SIG-M5 treated with dmso at 0.1 percent for 504 hours (cell line): Measurements from ENCODE around the gene SPTSSA.

Experiments
- DNase-seq: peaks from one replicate; lab custom pipeline; 2025; ENCODE audit not compliant: unreplicated experiment; lab: John Stamatoyannopoulos, UW

The SPTSSA gene

DNA sequence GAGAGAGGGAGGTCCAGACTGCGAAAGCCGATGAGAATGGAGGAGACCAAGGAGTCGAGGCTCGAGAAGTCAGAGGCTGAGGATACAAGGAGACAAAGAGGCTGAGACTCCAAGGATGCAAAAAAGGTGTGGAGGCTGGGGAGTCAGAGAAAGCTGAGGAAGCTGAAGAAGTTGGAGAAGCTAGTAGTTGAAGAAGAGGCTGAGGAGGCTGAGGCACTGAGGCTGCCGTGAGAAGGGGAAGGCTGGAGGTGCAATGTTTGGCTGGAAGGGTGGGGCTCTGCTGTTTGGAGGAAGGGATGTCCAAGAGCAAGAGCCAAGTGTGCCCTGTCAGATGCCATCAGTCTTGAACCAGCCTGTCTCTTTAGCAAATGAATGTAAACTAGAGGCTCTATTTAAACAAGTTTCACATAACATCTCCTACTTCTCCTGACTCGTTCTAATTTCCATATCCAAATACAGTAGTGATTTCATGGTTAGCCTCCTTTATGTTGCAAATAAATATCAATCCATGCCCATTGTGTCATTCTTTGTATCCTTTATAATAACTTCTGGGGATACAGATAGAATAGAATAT is 10.8 kb upstream of the SPTSSA start:
- DNase-seq: no peak

GRCh38 chr14:34470319-34470718 is 8.3 kb upstream of the SPTSSA start:
- no peak for DNase-seq

GRCh38 chr14:34466691-34467090 is 4.7 kb upstream of the SPTSSA start:
- DNase-seq: no peak

DNA sequence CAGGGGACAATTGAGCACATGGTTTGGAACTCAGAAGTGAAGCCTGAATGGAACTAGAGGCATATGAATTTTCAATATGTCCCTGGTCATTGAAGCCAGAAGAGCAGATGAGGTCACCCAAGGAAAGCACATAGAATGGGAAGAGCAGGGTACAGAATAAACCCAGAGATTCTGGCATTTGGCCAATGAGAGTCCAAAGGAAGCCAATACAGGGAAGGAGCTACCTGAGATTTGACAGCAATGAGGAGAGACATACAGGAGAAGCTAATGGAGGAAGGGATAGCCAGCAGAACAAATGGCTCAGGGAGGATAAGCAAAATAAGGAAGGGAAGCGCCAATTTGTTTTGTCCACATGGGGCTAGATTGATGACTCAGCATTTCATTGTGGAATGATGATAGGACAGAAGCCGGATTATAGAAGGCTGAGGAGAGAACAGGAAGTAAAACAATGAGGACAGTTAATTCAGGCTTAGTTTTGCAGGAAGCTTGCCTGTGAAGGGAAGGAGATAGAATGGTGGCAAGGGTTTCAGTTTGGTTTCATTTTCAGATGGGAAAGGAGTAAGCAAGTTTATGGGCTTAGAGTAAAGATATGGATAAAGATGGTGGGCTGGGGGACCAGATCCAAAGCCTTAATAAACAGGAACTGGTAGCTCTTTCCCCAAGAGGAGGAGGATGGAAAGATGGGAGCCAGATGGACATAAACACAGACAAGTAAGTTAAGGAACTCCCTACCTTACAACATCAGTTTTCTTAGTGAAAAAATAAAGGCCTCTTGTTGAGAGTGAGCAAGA is 3.2 kb upstream of the SPTSSA start:
- peak; percentile 50 for DNase-seq

- no peak for DNase-seq
These were observed 1.5 kb upstream of the SPTSSA start for GRCh38 chr14:34463598-34463961.

DNA sequence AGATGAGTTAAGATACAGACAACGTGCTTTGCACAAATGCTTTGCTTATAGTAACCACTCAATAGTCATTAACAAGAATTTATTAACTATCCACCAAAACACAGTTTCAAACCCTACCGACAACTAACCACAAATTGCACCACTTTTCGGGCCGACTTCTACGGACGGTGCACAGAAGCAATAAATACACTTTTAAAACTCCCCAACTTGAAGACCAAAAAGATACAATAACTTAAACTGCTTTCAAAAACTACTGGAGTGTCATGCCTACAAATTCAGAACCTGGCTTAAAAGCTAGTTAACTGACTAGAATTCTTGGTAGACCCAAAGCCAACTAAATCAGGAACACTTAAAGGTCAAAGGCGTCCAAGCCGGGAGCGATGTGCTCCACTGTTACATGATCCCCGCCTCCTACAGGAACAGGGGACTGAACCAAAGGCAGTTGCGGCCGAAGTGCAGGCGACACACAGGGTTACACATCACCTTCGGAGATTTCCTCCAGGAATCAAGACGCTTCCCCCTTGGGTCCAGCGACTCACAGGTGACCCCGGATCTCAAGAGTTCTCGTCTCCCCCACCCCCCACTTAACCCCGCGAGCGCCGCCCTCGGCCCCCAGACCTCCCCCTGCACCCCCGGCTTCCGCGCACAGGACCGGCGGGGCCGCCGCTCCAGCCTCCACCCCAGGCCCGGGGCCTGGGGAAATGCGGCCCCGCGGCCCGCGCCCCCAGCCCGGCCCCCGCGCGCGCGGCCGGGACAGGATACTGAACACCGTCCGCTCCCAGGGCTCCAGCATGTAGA is 507 bp downstream of the SPTSSA start:
- peak; percentile 59 for DNase-seq

DNA sequence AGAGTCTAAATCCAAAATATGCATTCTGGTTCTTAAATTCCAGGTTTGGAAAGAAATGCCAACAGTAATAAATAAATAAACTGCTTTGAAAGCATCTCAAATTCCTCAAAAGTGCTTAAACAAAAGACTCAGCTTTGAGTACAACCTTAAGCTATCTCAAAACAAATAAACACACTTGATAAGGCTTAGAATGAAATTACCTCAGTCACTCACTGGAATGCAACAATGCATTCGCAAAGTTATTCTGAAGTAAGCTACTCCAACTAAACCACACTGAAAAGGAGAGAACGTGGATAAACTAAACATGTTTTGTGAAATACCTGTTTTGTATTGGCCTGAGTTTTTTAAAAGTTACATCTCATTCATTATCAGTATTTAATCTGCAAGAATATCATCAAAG is 1.2 kb downstream of the SPTSSA start:
- no peak for DNase-seq

DNA sequence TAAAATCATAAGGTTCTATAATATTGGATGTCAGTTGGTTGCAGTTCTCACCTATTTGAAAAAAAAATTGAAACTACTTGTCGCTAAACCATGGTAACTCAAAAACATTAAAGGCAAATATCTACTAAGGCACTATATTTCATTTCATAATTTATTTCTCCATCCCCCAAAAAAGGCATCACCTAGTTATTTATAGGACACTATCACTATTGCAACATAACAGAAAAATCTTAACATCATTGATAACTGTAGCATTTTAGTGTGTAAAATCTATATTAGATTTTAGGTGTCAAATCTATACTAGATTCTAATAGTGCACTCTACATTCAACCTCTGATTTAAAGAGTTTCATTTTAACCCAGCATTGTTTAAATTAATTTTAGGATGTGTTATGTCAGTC is 1.7 kb downstream of the SPTSSA start:
- DNase-seq: peak; percentile 22

DNA sequence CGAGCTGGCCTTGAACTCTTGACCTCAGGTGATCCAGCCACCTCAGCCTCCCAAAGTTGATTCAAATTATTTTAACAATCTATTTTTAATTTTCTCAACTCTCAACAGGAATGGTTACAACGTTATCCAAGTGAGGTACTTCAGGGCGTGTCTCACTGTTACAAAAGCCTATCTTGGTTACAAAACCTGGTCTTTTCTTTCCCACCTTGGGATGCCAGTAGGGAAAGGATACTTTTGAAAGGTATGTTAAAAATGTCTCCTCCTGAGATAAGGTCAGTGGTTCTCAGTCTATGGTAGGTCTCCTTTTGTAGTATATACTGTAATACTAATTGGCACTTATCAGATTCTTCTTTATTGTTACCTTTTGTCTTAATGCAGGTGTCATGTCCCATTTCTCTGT is 4.9 kb downstream of the SPTSSA start:
- DNase-seq: no peak

GRCh38 chr14:34453226-34453625 is 8.8 kb downstream of the SPTSSA start:
- DNase-seq: no peak

- DNase-seq: no peak
These were observed 9.7 kb downstream of the SPTSSA start for GRCh38 chr14:34452258-34452822.

DNA sequence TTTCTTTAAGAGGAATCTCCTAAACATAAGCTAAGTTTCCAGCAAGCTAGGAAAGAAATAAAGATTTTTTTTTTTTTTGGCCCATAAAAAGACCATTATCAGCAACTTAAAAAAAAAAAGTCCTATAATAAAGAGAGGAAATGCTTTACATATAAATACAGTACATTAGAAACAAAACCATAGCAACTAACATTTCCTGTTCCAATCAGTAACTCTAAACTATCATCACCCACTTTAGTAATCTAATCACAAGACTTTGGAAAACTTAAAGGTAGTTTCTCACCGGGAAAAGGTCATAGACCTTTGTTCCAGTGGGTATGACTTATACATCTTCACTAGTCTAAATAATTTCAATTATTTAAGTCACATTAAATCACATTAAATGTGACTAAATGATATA is 11.1 kb downstream of the SPTSSA start:
- no peak for DNase-seq

DNA sequence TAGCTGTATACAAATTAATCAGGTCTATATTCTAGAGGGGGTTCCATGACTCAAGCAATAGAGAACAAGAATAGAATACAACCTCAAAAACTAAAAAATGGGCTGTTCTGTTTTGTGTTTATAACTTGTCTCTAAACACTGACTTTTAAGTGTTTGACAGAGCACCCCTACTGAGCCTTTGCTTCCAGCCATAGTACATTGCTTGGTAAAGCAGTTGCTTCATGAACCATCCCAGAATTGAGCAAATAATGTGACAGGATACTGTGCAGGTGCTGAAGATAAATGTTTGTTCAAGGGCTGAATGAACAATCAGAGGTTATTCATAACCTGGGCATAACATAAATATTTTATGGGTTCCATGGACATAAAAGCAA is 11.5 kb downstream of the SPTSSA start:
- DNase-seq: no peak

DNA sequence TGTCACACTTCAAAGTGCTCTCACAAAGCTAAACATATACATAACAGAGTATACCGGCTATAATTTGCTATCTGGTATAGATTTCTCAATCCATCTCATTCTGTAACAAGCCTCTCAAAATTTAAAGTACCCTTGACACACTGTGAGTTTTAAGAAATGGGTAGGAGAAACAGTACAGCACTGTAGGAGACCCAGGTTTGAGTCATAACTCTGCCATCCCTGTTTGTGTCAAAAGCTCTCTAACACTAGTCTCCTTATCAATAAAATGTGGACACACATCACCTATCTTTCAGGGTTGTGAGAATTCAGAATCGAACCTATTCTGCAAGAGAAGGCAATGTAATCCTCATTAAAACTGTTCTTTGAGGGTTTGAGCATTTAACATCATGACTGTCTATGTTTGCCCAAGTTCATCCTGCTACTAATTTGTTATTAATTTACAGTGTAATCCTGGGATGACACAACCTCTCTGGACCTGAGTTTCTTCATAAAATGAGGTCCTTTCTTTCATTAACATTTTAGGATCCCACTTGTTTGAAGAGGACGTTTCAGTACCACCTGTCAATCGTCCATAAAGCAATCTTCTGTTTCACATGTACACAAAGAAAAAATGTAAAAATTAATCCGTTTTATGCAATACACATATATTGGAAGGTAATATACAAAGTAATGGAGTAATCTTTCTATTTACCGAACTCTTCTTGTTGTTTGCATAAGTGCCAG is 12.1 kb downstream of the SPTSSA start:
- no peak for DNase-seq

DNA sequence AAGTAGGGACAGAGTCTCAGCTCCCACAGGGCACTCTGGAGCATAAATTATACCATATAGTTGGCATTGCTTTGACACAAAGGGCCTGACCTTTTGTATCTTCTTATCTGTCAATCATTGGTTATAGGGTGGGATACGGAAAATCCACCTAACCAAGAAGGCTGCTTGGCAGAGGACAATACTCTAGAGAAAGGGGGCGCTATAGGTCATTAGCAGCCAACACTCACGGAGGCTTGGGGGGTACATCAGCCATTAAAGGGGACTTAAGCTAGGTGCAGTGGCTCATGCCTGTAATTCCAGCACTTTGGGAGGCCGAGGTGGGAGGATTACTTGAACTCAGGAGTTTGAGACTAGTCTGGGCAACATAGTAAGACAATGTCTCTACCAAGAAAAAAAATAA is 22.9 kb downstream of the SPTSSA start:
- no peak for DNase-seq

DNA sequence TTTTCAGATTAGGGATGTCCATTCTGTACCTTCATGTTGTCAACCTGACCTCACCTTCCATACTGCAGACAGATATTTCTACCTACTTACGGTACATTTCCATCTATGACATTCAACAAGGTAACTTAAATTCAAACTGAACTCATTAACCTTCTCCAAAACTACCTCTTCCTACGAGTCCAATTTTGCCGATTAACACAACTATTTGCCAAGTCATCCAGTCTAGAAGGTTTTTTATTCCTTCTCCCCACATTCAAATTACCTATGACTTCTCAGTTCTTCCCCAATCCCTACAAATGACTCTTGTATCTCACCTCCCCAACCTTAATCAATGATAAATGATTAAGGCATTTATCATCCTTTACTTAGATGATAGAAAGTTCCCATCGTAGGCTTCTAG is 23.6 kb downstream of the SPTSSA start:
- no peak for DNase-seq

DNA sequence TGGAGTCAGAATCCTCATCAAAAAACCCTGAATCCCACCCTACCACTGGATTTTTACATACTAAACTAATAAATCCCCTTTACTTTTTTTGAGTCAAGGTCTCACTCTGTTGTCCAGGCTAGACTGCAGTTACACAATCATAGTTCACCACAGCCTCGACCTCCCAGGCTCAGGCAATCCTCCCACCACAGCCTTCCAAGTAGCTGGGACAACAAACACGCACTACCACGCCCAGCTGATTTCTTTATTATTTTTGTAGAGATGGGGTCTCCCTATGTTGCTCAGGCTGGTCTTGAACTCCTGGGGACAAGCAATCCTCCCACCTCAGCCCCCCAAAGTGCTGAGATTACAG is 24.3 kb downstream of the SPTSSA start:
- no peak for DNase-seq

DNA sequence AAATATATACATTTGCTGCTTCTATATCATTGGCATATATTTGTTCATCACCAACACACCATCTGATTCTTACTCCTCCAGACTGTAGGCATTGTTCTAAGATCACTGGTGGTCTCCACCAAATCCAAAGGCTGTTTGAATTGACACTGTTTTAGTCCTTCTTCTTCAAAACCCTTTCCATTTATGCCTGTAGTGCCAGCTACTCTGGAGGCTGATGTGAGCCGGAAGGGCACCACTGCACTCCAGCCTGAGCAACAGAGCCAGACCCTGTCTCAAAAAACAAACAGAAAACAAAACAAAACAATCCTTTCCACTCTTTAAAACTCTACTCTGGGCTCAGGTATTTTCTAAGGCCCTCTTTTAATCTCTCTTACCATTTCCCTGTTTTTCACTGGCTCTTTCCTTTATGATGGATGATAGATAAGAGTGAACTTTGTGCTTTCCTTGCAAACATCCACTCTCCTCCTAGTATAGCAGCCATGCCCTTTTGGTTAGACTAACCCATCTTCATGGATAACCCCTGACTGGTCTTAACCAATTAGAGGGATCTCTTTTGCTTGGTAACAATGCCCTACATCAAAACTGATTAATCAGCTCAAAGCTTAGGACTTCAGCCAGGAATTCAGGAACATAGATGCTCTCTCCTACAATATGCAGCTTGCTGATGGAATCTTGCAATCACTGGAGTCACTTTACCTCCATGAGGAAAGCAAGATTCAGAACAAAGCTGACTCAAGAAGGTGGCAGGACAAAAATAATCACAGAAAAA is 24.9 kb downstream of the SPTSSA start:
- no peak for DNase-seq

DNA sequence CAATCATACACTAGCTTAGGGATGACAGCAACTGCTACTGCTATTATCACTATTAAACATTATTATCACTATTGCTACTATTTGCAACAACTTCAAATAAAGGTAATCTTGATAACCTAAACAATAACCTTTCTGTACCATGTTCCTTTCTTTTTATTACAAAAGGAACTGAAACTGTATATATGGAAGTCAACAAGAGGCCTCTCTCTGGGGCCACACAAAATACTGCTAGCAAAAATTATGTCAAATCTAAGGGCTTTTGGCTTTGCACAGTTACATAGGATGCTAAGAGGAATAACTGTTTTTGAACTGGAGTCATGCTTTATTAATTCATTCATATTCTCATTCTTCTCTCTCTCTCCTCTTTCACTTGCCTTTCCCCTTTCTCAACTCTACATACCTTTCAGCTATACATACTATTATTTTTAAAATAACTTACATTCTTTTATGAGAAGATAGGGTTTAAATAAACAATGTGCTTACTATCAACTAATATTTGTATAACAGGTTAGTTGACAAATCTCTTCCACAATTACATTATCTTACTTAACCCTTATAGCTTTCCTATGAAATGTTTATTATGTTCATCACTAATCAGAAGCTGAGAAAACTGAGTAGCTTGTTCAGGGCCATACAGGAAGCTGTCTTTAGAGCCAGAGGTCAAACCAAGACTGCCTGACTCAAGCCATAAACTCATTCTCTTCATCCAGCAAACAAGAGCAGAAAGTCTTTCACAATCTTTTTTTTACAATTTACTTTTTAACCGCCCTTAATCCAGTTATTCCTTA is 25.7 kb downstream of the SPTSSA start:
- DNase-seq: peak; percentile 31

DNA sequence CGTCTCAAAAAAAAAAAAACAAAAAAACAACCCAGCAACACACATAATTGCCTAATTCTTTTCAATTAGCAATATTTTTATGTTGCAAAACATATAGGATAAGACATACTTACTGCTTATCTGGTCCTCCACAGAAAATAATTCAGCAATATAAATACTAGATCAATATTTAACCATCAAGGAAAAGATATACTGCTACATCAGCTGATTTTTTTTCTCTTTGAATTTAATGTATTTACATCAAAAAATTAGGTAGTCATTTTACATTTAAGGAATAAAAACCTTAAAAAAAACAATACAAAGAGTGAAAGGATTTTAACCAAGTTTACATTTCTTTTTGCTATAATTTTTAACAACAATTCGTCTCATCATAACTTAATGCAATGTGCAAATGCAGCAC is 28.1 kb downstream of the SPTSSA start:
- no peak for DNase-seq
